GM12873 (cell line): ENCODE results near the gene TESK2.

Experiments used
- TF ChIP-seq, protein P1 (sequence below): IDR thresholded peaks from 2 replicates; pipeline ENCODE4 v1.5.1; 2012; ENCODE audit warnings: low read depth, mild to moderate bottlenecking, moderate library complexity, low read length, control low read depth; ENCODE audit not compliant: insufficient read depth; ENCODE audit errors: missing control alignments

Gene TESK2

DNA sequence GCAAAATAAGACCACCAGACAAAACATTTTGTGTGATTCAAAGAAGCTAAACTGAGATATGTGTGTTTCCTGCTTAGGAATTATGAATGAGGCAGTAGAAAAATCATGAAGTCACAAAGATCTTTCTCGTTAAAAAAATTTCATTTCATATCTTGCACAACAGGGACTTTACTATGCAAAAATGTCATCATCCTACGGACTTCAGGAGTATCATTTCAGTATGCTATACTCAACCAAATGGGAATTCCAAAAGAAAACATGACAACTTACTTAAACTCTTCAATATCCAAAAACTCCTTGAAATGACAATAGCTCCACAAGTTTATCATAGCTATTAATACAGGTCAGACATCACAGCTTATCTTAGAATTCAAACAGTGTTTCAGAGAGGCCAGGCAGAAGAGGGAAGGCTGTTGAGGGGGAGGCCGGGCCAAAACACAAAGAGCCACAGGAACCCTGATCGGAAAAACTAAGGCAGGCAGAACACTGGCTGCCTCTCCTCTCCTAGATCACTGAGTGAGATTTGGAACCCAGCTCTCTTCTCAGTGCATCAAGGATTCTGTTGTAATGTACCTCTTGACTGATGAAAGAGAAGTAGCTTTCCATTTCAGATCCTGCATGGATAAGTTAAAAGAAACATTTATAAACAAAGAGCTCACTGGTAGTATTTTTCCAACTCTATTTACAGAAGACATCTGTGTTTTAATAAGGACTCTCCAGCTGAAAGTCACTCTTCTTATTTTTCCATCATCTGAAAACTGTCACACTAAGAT lies 66.9 kb downstream of the TESK2 start:
- TF ChIP-seq, protein P1, sequence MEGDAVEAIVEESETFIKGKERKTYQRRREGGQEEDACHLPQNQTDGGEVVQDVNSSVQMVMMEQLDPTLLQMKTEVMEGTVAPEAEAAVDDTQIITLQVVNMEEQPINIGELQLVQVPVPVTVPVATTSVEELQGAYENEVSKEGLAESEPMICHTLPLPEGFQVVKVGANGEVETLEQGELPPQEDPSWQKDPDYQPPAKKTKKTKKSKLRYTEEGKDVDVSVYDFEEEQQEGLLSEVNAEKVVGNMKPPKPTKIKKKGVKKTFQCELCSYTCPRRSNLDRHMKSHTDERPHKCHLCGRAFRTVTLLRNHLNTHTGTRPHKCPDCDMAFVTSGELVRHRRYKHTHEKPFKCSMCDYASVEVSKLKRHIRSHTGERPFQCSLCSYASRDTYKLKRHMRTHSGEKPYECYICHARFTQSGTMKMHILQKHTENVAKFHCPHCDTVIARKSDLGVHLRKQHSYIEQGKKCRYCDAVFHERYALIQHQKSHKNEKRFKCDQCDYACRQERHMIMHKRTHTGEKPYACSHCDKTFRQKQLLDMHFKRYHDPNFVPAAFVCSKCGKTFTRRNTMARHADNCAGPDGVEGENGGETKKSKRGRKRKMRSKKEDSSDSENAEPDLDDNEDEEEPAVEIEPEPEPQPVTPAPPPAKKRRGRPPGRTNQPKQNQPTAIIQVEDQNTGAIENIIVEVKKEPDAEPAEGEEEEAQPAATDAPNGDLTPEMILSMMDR, result no peak

DNA sequence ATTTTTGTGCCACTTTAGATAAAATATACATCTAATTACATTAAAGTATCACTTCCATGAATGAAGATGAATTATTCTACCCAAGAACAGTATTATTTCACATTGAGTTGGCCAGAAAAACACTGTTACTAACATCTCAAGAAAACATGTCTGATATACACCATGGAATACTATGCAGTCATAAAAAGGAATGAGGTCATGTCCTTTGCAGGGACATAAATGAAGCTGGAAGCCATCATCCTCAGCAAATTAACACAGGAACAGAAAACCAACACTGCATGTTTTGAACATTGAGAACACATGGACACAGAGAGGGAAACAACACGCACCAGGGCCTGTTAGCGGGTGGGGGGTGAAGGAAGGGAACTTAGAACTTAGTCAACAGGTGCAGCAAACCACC lies 69.0 kb downstream of the TESK2 start:
- TF ChIP-seq, protein P1, result no peak

DNA sequence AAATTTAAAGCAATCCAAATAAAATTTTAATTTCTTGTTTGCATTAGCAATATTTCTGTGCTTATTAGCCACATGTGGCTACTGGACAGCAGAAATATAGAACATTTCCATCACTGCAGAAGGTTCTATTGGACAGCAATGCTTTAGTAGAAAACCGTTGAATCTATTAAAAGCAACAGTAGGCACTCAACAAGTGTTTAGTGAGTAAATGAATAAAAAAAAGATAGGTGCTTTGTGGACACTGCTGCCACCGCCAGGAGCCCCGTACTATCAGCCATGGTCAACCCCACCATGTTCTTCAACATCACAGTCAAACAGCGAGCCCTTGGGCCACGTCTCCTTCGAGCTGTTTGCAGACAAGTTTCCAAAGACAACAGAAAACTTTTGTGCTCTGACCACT lies 76.2 kb downstream of the TESK2 start:
- TF ChIP-seq, protein P1, result no peak

DNA sequence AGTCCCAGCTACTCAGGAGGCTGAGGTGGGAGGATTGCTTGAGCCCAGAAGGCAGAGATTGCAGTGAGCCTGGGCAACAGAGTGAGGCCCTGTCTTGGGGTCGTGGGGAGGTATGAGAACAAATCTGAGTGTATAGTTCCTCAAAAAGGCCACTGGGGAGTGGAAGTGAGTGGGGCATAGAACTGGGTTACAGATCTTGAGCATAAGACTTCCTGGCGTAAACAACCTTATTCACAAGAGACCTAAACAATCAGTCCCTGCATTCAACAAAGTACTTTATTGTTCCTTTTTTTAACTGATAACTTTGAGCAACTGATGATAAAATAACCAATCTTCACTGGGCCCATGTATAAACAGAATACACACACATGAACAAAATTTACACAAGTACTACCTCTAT lies 78.1 kb downstream of the TESK2 start:
- TF ChIP-seq, protein P1, result peak; percentile 34

DNA sequence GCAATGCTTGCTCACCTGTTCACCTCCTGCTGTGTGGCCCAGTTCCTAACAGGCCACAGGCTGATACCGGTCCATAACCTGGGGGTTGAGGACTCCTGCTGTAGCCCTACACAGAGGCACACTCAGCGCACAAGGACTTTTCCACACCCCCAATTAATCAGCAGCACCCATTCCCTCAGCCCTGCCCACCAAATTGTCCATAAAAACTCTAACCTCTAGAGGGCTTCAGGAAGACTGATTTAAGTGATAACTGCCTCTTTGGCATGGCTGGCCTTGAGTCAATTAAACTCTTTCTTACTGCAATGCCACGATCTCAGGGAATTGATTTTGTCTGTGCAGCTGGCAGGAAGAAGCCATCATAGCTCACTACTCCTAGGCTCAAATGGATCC lies 79.5 kb downstream of the TESK2 start:
- TF ChIP-seq, protein P1, result peak; percentile 26

DNA sequence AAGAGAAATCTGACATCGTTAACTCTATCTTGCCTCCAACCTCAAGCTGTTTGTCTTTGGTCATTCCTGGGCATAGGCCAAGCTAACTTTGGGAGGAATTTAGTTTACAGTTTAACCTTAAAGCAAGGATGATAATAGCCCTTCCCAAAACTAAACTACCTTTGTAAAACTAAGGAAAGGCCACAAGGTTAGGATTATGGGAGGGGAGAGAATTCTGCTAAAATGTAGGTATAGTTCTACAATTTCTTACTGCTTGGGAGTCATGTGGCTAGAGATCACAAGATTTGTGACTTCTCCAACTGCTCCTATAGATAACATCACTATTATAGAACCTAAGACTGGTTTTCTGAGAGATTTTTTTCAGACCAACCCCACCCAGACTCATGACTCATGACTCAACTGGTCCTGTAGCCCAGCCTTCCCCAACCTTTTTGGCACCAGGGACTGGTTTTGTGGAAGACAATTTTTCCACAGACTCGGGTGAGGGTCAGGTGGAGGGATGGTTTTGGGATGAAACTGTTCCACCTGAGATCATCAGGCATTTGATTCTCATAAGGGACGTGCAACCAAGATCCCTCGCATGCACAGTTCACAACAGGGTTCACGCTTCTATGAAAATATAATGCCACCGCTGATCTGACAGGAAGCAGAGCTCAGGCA lies 80.0 kb downstream of the TESK2 start:
- TF ChIP-seq, protein P1, result no peak

DNA sequence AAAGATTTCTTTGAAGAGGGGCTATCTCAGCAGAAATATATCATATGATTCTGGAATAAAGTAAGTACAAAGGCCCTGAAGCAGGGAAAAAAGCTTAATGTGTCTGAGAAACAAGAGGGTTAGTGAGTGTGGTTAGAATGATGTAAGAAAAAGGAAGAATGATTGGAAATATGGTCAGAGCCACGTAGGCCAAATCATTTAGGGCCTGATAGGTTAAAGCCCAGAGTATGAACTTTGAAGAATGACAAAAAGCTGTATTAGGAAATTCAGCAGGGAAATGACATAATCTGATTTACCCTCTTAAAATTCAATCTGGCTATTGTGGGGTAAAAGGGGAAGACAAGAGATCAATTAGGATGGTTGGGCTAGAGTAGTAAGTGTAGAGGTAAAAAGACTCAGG lies 81.7 kb downstream of the TESK2 start:
- TF ChIP-seq, protein P1, result no peak
